Upper lobe of right lung (tissue), 1 donor: ENCODE results near the gene ENAH. TPM values are rescaled to one million over a fixed set of nuclear protein-coding genes. Genes with fewer than 3 reads are reported as not detected.

Experiments
- ATAC-seq: fragments of 200-7000 bp; cut with Tn5 transposase; one replicate; pipeline ENCODE4 v1.9.1; 2020; ENCODE audit warnings: mild to moderate bottlenecking, moderate library complexity
- DNase-seq: peaks from one replicate; pipeline ENCODE4 v3.0.0-alpha.2; 2020
- H3K27ac ChIP-seq: fragments of 200-600 bp; one replicate; pipeline ENCODE4 v1.8.0; 2022
- H3K27me3 ChIP-seq: fragments of 200-600 bp; one replicate; pipeline ENCODE4 v1.8.0; 2022; ENCODE audit warnings: mild to moderate bottlenecking
- H3K36me3 ChIP-seq: fragments of 200-600 bp; one replicate; pipeline ENCODE4 v1.8.0; 2022
- H3K4me1 ChIP-seq: fragments of 200-600 bp; one replicate; pipeline ENCODE4 v1.8.0; 2022
- H3K4me3 ChIP-seq: fragments of 200-600 bp; one replicate; pipeline ENCODE4 v1.8.0; 2022; ENCODE audit warnings: mild to moderate bottlenecking
- H3K9me3 ChIP-seq: fragments of 200-600 bp; one replicate; pipeline ENCODE4 v1.8.0; 2022
- CTCF ChIP-seq: fragments of 200-600 bp; IDR thresholded peaks from one replicate; pipeline ENCODE4 v1.8.0; 2022; ENCODE audit warnings: antibody characterized with exemption
- intact Hi-C: fragments of 100-400 bp; cut with DNase I; formaldehyde crosslinking; loops from one replicate; pipeline ENCODE4 v1.11.0; 2022
- total RNA-seq: library from RNA; stranded (reverse); fragmentation: NEBNext Ultra II Directional; extraction: Animal tissue kit (Norgen Biotek cat#: 25700); gene quantifications from one replicate; pipeline ENCODE4 v1.2.1, GENCODE V29; 2021
- donor health status: DM: no; HTN: yes; CAD: no; lungs with severe emphysema.

ENAH gene
- total RNA-seq, 1 donor from 2014 or later = 67.4 TPM

- Histone ChIP-seq H3K9me3 (no peaks in the 10 kb centered on the region), H3K4me1 (peaks cover 5% of the 10 kb centered on the region), H3K27ac (no peak overlapping the region), H3K36me3 (no peaks in the 10 kb centered on the region), H3K27me3 (no peaks in the 10 kb centered on the region), H3K4me3 (no peak overlapping the region)
- no peak for DNase-seq
- intact Hi-C loops = no loop called here
- TF ChIP-seq CTCF = no peak
- ATAC-seq = no peak
Observed at GRCh38 chr1:225611537-225612223, 41.2 kb downstream of the ENAH start.

GRCh38 chr1:225610539-225610938, 42.4 kb downstream of the ENAH start:
- TF ChIP-seq CTCF = no peak
- DNase-seq (no peak), ATAC-seq (no peak)
- Histone ChIP-seq H3K27me3 (no peaks in the 10 kb centered on the region), H3K4me3 (no peak overlapping the region), H3K9me3 (no peaks in the 10 kb centered on the region), H3K4me1 (peaks cover 5% of the 10 kb centered on the region), H3K27ac (no peak overlapping the region), H3K36me3 (no peaks in the 10 kb centered on the region)
- intact Hi-C loops = no loop called here

GRCh38 chr1:225608014-225608796, 44.7 kb downstream of the ENAH start:
- no peak overlapping the region for H3K27ac ChIP-seq

GRCh38 chr1:225607355-225607754, 45.6 kb downstream of the ENAH start:
- Histone ChIP-seq H3K4me1 (no peaks in the 10 kb centered on the region), H3K27ac (no peak overlapping the region), H3K9me3 (no peaks in the 10 kb centered on the region), H3K36me3 (no peaks in the 10 kb centered on the region), H3K4me3 (no peak overlapping the region), H3K27me3 (no peaks in the 10 kb centered on the region)
- no peak for DNase-seq
- intact Hi-C loops = no loop called here
- ATAC-seq = no peak
- TF ChIP-seq CTCF = no peak

More at GRCh38 chr1:225608014-225608796, 44.7 kb downstream of the ENAH start:
- no peak for TF ChIP-seq CTCF
- ATAC-seq (no peak), DNase-seq (no peak)
- Histone ChIP-seq H3K4me3 (no peak overlapping the region), H3K36me3 (no peaks in the 10 kb centered on the region), H3K27me3 (no peaks in the 10 kb centered on the region), H3K4me1 (peaks cover 3% of the 10 kb centered on the region), H3K9me3 (no peaks in the 10 kb centered on the region)
- intact Hi-C loops = no loop called here

- TF ChIP-seq CTCF = no peak
- Histone ChIP-seq H3K9me3 (no peaks in the 10 kb centered on the region), H3K4me3 (no peak overlapping the region), H3K27ac (peak overlapping the region; percentile 11), H3K27me3 (no peaks in the 10 kb centered on the region), H3K36me3 (no peaks in the 10 kb centered on the region), H3K4me1 (no peaks in the 10 kb centered on the region)
- DNase-seq (no peak), ATAC-seq (no peak)
- intact Hi-C loops = no loop called here
Observed at GRCh38 chr1:225603538-225604354, 49.2 kb downstream of the ENAH start.
